ENCODE data around the gene SCRN2. TPM values are rescaled to one million over a fixed set of nuclear protein-coding genes. Genes with fewer than 3 reads are reported as not detected.

The SCRN2 gene
- total and polyA plus RNA-seq, 2 of the 8 experiments (the other 6 are each of a cell fraction or from before 2014, with no cell fraction given) = 24.4 to 42.3 TPM

DNA sequence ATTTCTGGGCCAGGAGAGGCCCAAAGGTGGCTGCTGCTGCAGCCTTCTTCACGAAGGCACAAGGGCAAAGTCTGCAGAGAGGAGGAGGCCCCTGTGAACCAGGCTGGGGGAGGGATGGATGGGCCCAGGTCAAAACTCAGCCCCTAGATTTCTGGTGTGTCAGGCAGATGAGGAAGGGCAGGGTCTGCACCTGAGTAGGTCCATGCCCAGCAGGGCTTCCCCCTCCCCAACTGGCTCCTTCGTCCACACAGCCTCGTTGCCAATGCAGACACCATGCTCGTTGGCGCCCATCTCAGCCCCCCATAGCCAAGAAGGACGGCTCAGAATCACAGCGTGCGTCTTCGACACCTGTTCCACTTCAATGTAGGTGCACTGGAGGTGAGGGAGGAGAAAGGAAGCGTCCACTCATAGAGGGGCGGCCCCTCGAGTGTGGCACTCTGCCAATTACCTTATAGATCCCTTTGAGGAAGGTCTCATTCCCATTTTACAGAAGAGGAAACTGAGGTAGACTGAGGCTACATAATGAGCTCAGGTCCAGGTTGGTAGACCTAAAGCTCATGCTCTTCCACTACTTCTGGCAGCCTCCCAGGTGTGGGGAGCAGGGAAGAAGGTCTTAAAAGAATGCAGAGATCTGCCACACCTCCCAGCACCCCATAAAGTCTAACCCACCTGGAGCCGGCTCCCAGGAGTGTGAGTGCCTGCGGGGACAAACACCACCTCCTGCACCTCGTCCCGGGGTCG lies 902 bp downstream of the SCRN2 start:
- no peak overlapping the region for H2AK5ac ChIP-seq (ENCODE audit: low read depth, low read length)
- no peak overlapping the region for H2BK12ac ChIP-seq (ENCODE audit: low read depth, low read length)
- H3K36me3 ChIP-seq (ENCODE audit: control insufficient read depth in 2 of 4, insufficient read depth in 4 of 4, low read length in 3 of 4) = peaks cover 0 to 9% (median 1%) of the 10 kb centered on the region in 4 experiments; a peak in 4 of 8 replicates
- POLR2A ChIA-PET (ENCODE audit: partially characterized antibody) = interaction anchor here (1.0 to 12.4 kb wide), 6 partner anchors 9 to 60 kb away, joined by 3 to 134 read pairs (median 6); partner anchors contain the start of genes LRRC46, MRPL10, SP2 and SP6
- H2BK120ac ChIP-seq (replicated peaks; ENCODE audit: low read depth, low read length) = no peak overlapping the region
- H3K27ac ChIP-seq (ENCODE audit: low read depth, low read length) = no peak overlapping the region
- H3K23ac ChIP-seq (ENCODE audit: insufficient read length) = no peak overlapping the region
- H3K4me3 ChIP-seq (ENCODE audit: extremely low read depth in 1 of 4, insufficient read depth in 2 of 4, low read depth in 3 of 4, low read length in 4 of 4) = peak overlapping the region; percentile 47 to 92 (median 80)
- FAIRE-seq (no peak), DNase-seq (ENCODE audit: low read depth in 1 of 2, low spot score in 2 of 2) (no peak)
- no peak overlapping the region for H3K56ac ChIP-seq (replicated peaks; ENCODE audit: insufficient read length, low read depth, low read length)
- peak overlapping the region in 3 of 4 experiments; percentile 49 to 52 (median 51); a peak in 6 of 7 replicates for H3K9ac ChIP-seq (replicated peaks in 1 of 4; ENCODE audit: extremely low read depth in 1 of 4, low read depth in 3 of 4, low read length in 3 of 4)
- no peaks in the 10 kb centered on the region for H3K79me1 ChIP-seq (ENCODE audit: low read depth, low read length)
- whole genome bisulfite sequencing, 2 experiments (ENCODE audit: extremely low coverage in 1 of 2, insufficient coverage in 1 of 2, insufficient read length in 1 of 2, insufficient replicate concordance in 2 of 2, low coverage in 1 of 2, low lambda C conversion rate in 2 of 2, missing lambda C conversion rate in 1 of 2) = 63% methylated on average over 17 of the region's 17 CpGs; no CpG with 5 or more reads in 1 of the 2 experiments
- H3K4ac ChIP-seq (replicated peaks; ENCODE audit: insufficient read length, low read depth, low read length) = no peak overlapping the region
- peak overlapping the region; percentile 6; the same call in 1 of the 2 replicates for H2AFZ ChIP-seq (ENCODE audit: low read length)
- CTCF ChIA-PET (ENCODE audit: partially characterized antibody) = interaction anchor here (0.7 to 33.0 kb wide), 23 partner anchors 9 to 212 kb away, joined by 3 to 1206 read pairs (median 4); partner anchors contain the start of genes LRRC46, MRPL10, PNPO and PRR15L
- H3K4me1 ChIP-seq (replicated peaks in 1 of 4; ENCODE audit: control insufficient read depth in 3 of 4, insufficient read depth in 4 of 4, low read length in 3 of 4) = peaks cover 0 to 23% (median 8%) of the 10 kb centered on the region in 4 experiments; a peak in 5 of 7 replicates
- no peaks in the 10 kb centered on the region for H3K79me2 ChIP-seq (ENCODE audit: control insufficient read depth in 1 of 2, insufficient read depth in 2 of 2, low read length in 2 of 2)
- peaks cover 0 to 2% of the 10 kb centered on the region in 2 experiments for H4K20me1 ChIP-seq (replicated peaks in 1 of 2; ENCODE audit: control insufficient read depth in 1 of 2, insufficient read depth in 2 of 2, low read length in 2 of 2)
- peak overlapping the region; percentile 43; the same call in 1 of the 2 replicates for H4K8ac ChIP-seq (ENCODE audit: extremely low read depth, insufficient read depth, low read length)
- no peak overlapping the region for H3K14ac ChIP-seq (ENCODE audit: insufficient read length)
- H4K5ac ChIP-seq (ENCODE audit: insufficient read length, low read depth, low read length) = no peak overlapping the region
- peaks cover 2% of the 10 kb centered on the region; the same call in 1 of the 2 replicates for H3K23me2 ChIP-seq (ENCODE audit: low read depth, low read length)
- H3K18ac ChIP-seq (ENCODE audit: extremely low read depth, low read length) = no peak overlapping the region; the same call in 1 of the 2 replicates
- peaks cover 0 to 10% (median 5%) of the 10 kb centered on the region in 4 experiments; a peak in 3 of 7 replicates for H3K27me3 ChIP-seq (replicated peaks in 1 of 4; ENCODE audit: control insufficient read depth in 3 of 4, extremely low read depth in 1 of 4, insufficient read depth in 3 of 4, low read length in 3 of 4)
- H3K9me3 ChIP-seq (ENCODE audit: insufficient read depth in 2 of 2, low read depth in 1 of 2, low read length in 1 of 2) = no peaks in the 10 kb centered on the region
- peak overlapping the region; percentile 73 to 80 for H3K4me2 ChIP-seq (ENCODE audit: insufficient read depth in 1 of 2, low read depth in 2 of 2, low read length in 2 of 2)
- no peak overlapping the region for H2BK15ac ChIP-seq (ENCODE audit: low read length)
- peak overlapping the region; percentile 54; the same call in 1 of the 2 replicates for H2BK5ac ChIP-seq (ENCODE audit: low read depth, low read length)
- no peak overlapping the region for H2BK20ac ChIP-seq (ENCODE audit: low read length)
- peak overlapping the region; percentile 2 for H4K91ac ChIP-seq (replicated peaks; ENCODE audit: insufficient read length, low read length)
- TF ChIP-seq HDAC2 (IDR thresholded peaks at IDR 0.05; ENCODE audit: borderline replicate concordance in 1 of 2, low read depth in 2 of 2, low read length in 2 of 2) (0 out of 4 replicates have a peak, but pooled peaks of 1 of the 2 experiments have one; percentile 22), GTF2F1 (IDR thresholded peaks at IDR 0.05; ENCODE audit: borderline replicate concordance, low read depth, low read length) (no peak), JUND (IDR thresholded peaks at IDR 0.05; ENCODE audit: low read length) (no peak), ZNF274 (IDR thresholded peaks at IDR 0.05; ENCODE audit: borderline replicate concordance, extremely low read depth, low read length) (no peak), SUZ12 (IDR thresholded peaks at IDR 0.05; ENCODE audit: low read length) (no peak), TEAD4 (IDR thresholded peaks at IDR 0.05; ENCODE audit: low read depth, low read length) (no peak), RFX5 (IDR thresholded peaks at IDR 0.05; ENCODE audit: borderline replicate concordance, low read depth, low read length) (no peak)
- TF ChIP-seq, protein P1, sequence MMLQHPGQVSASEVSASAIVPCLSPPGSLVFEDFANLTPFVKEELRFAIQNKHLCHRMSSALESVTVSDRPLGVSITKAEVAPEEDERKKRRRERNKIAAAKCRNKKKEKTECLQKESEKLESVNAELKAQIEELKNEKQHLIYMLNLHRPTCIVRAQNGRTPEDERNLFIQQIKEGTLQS (IDR thresholded peaks at IDR 0.05; ENCODE audit: insufficient read depth, low read depth, low read length) = no peak
- TF ChIP-seq, protein P2, sequence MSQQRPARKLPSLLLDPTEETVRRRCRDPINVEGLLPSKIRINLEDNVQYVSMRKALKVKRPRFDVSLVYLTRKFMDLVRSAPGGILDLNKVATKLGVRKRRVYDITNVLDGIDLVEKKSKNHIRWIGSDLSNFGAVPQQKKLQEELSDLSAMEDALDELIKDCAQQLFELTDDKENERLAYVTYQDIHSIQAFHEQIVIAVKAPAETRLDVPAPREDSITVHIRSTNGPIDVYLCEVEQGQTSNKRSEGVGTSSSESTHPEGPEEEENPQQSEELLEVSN (IDR thresholded peaks at IDR 0.05) = no peak

Measured in H1 (cell line).